ENCODE data around the gene RIMKLB.

- TF ChIP-seq POLR2A (IDR thresholded peaks at IDR 0.05; ENCODE audit: control extremely low read depth in 1 of 2, low read depth in 2 of 2, low read length in 2 of 2): no peak
- no peak for TF ChIP-seq TAF1 (IDR thresholded peaks at IDR 0.05; ENCODE audit: low read depth, low read length)
- TF ChIP-seq SP2 (IDR thresholded peaks at IDR 0.05; ENCODE audit: low read length): no peak
- no peak for TF ChIP-seq POLR2AphosphoS5 (IDR thresholded peaks at IDR 0.05; ENCODE audit: low read depth, low read length)
- TF ChIP-seq HDAC6 (IDR thresholded peaks at IDR 0.05; ENCODE audit: low read depth, low read length): no peak
- no peak for TF ChIP-seq CEBPB (IDR thresholded peaks at IDR 0.05; ENCODE audit: low read depth, low read length)
- no peak for TF ChIP-seq CTCF (IDR thresholded peaks at IDR 0.05; ENCODE audit: control extremely low read depth in 1 of 3, insufficient read depth in 1 of 3, low read depth in 1 of 3, low read length in 3 of 3)
- no peak for TF ChIP-seq EP300 (IDR thresholded peaks at IDR 0.05; ENCODE audit: borderline replicate concordance in 1 of 2, low read depth in 2 of 2, low read length in 2 of 2)
- TF ChIP-seq YY1 (IDR thresholded peaks at IDR 0.05; ENCODE audit: low read depth, low read length): no peak
Measured at GRCh38 chr12:8676651-8677050, 21.1 kb upstream of the RIMKLB start.

Data from H1 (cell line).